OCI-LY1 (cell line): ENCODE data around the gene CHRNA9.

Experiments used
- H2AFZ ChIP-seq: fragments of 200-600 bp; sonication (generic), shearing (Covaris generic); 2 replicates; pipeline ENCODE4 v1.6.0; 2014; ENCODE audit warnings: antibody characterized with exemption, mild to moderate bottlenecking, low read length
- H3F3A ChIP-seq: fragments of 200-600 bp; sonication (generic), shearing (Covaris generic); 2 replicates; pipeline ENCODE4 v1.6.0; 2014; ENCODE audit warnings: mild to moderate bottlenecking, antibody characterized with exemption, low read length, moderate library complexity; ENCODE audit not compliant: insufficient read depth
- H3K27ac ChIP-seq: fragments of 200-600 bp; sonication (generic); 2 replicates; pipeline ENCODE4 v1.5.1; 2014; ENCODE audit warnings: low read length, mixed run types, mild to moderate bottlenecking, low read depth; ENCODE audit not compliant: poor library complexity, severe bottlenecking
- H3K27me3 ChIP-seq: fragments of 200-600 bp; sonication (generic); 2 replicates; pipeline ENCODE4 v1.6.0; 2014; ENCODE audit warnings: antibody characterized with exemption, mild to moderate bottlenecking, low read length, moderate library complexity; ENCODE audit not compliant: insufficient read depth
- H3K36me3 ChIP-seq: fragments of 200-600 bp; sonication (generic); 2 replicates; pipeline ENCODE4 v1.6.1; 2014; ENCODE audit warnings: mild to moderate bottlenecking, antibody characterized with exemption, low read length, moderate library complexity, mixed read lengths; ENCODE audit not compliant: insufficient read depth
- H3K4me1 ChIP-seq: fragments of 200-600 bp; sonication (generic); 2 replicates; pipeline ENCODE4 v1.5.1; 2014; ENCODE audit warnings: mild to moderate bottlenecking, low read length, moderate library complexity; ENCODE audit not compliant: insufficient read depth, severe bottlenecking
- H3K4me2 ChIP-seq: fragments of 200-600 bp; sonication (generic), shearing (Covaris generic); 2 replicates; pipeline ENCODE4 v1.6.1; 2014; ENCODE audit warnings: low read length
- H3K4me3 ChIP-seq: fragments of 200-600 bp; sonication (generic); 2 replicates; pipeline ENCODE4 v1.5.1; 2014; ENCODE audit warnings: low read length, low read depth, mild to moderate bottlenecking, mixed read lengths; ENCODE audit not compliant: poor library complexity, severe bottlenecking
- H3K79me2 ChIP-seq: fragments of 200-600 bp; shearing (Covaris generic); 2 replicates; pipeline ENCODE4 v1.6.1; 2016; ENCODE audit warnings: mixed run types, low read length, mixed read lengths; ENCODE audit not compliant: insufficient read depth
- H3K9ac ChIP-seq: fragments of 200-600 bp; sonication (generic), shearing (Covaris generic); 2 replicates; pipeline ENCODE4 v1.6.1; 2014; ENCODE audit warnings: mild to moderate bottlenecking, low read length, mixed read lengths
- H3K9me2 ChIP-seq: fragments of 200-600 bp; sonication (generic), shearing (Covaris generic); 2 replicates; pipeline ENCODE4 v1.6.1; 2014; ENCODE audit warnings: low read depth, mild to moderate bottlenecking, low read length, mixed read lengths
- H3K9me3 ChIP-seq: fragments of 200-600 bp; shearing (Covaris generic); 2 replicates; pipeline ENCODE4 v1.6.1; 2014; ENCODE audit warnings: low read length, mixed read lengths
- H4K20me1 ChIP-seq: fragments of 200-600 bp; sonication (generic), shearing (Covaris generic); 2 replicates; pipeline ENCODE4 v1.6.0; 2016; ENCODE audit warnings: mild to moderate bottlenecking, low read length; ENCODE audit not compliant: insufficient read depth
- EZH2 ChIP-seq: fragments of 200-600 bp; sonication (generic), shearing (Covaris generic); IDR thresholded peaks from 2 replicates; pipeline ENCODE4 v1.8.0; 2017; ENCODE audit warnings: borderline replicate concordance, mixed run types, mild to moderate bottlenecking, antibody characterized with exemption, low read length, moderate library complexity, mixed read lengths
- TF ChIP-seq, protein P1 (sequence below): fragments of 200-600 bp; sonication (generic), shearing (Covaris generic); IDR thresholded peaks from 2 replicates; pipeline ENCODE4 v1.5.1; 2017; ENCODE audit warnings: mild to moderate bottlenecking, antibody characterized with exemption, low read length, moderate library complexity, mixed read lengths

The CHRNA9 gene

DNA sequence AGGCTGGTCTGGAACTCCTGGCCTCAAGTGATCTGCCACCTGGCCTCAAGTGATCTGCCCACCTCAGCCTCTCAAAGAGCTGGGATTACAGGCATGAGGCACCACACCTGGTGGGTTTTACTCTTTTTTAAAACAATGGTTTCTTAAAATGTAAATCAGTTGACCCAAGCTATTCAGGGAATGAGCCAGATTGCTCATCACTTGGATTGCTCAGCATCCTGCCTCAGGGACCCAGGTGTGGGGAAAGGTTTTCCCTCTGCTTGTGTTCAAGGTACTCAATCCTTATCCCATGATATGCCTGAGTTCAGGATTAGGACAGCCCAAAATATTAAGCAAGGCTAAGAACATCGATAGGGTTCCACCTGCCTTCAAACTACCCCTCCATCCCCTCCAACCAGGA lies 67.4 kb downstream of the CHRNA9 start:
- Histone ChIP-seq H3K79me2 (no peaks in the 10 kb centered on the region), H3K4me1 (no peaks in the 10 kb centered on the region), H3K4me3 (no peak overlapping the region), H3K9me3 (no peaks in the 10 kb centered on the region), H3K9me2 (no peaks in the 10 kb centered on the region), H3K27ac (no peak overlapping the region), H3K9ac (no peak overlapping the region), H3F3A (no peaks in the 10 kb centered on the region), H3K4me2 (no peak overlapping the region), H3K36me3 (no peaks in the 10 kb centered on the region), H2AFZ (no peak overlapping the region), H3K27me3 (peaks cover 5% of the 10 kb centered on the region; the same call in 1 of the 2 replicates), H4K20me1 (no peaks in the 10 kb centered on the region)
- TF ChIP-seq, protein P1, sequence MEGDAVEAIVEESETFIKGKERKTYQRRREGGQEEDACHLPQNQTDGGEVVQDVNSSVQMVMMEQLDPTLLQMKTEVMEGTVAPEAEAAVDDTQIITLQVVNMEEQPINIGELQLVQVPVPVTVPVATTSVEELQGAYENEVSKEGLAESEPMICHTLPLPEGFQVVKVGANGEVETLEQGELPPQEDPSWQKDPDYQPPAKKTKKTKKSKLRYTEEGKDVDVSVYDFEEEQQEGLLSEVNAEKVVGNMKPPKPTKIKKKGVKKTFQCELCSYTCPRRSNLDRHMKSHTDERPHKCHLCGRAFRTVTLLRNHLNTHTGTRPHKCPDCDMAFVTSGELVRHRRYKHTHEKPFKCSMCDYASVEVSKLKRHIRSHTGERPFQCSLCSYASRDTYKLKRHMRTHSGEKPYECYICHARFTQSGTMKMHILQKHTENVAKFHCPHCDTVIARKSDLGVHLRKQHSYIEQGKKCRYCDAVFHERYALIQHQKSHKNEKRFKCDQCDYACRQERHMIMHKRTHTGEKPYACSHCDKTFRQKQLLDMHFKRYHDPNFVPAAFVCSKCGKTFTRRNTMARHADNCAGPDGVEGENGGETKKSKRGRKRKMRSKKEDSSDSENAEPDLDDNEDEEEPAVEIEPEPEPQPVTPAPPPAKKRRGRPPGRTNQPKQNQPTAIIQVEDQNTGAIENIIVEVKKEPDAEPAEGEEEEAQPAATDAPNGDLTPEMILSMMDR = no peak
- no peak for TF ChIP-seq EZH2

DNA sequence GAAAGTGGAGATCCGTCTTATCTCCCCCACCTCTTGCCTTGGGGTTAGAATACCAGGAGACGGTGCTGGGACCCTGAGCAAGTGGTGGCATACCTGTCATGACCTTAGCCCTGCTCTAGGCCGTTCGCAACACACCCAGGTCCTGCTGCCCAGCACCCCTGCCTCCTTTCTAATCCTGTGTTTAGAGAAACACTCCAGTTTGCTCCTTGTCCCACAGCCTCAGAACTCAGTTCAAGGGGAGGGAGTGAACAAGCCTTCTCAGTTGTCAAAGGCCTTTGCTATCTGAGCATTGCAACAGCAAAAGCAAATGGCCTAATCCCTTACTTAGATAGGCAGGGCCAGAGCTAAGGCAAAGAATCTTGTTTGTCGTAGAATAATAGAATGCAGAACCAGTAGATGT lies 67.9 kb downstream of the CHRNA9 start:
- Histone ChIP-seq H3K27ac (no peak overlapping the region), H3K4me2 (no peak overlapping the region), H3F3A (no peaks in the 10 kb centered on the region), H3K9me2 (no peaks in the 10 kb centered on the region), H3K9ac (no peak overlapping the region), H3K36me3 (no peaks in the 10 kb centered on the region), H3K27me3 (peaks cover 5% of the 10 kb centered on the region; the same call in 1 of the 2 replicates), H3K9me3 (no peaks in the 10 kb centered on the region), H4K20me1 (no peaks in the 10 kb centered on the region), H3K4me1 (no peaks in the 10 kb centered on the region), H3K4me3 (no peak overlapping the region), H2AFZ (no peak overlapping the region), H3K79me2 (no peaks in the 10 kb centered on the region)
- TF ChIP-seq, protein P1 = no peak
- no peak for TF ChIP-seq EZH2
